ENCODE measurements around the gene CHTF18. TPM values are rescaled to one million over a fixed set of nuclear protein-coding genes. Genes with fewer than 3 reads are reported as not detected.

Gene CHTF18
- total RNA-seq, 1 experiment from 2014 or later = 120 TPM

DNA sequence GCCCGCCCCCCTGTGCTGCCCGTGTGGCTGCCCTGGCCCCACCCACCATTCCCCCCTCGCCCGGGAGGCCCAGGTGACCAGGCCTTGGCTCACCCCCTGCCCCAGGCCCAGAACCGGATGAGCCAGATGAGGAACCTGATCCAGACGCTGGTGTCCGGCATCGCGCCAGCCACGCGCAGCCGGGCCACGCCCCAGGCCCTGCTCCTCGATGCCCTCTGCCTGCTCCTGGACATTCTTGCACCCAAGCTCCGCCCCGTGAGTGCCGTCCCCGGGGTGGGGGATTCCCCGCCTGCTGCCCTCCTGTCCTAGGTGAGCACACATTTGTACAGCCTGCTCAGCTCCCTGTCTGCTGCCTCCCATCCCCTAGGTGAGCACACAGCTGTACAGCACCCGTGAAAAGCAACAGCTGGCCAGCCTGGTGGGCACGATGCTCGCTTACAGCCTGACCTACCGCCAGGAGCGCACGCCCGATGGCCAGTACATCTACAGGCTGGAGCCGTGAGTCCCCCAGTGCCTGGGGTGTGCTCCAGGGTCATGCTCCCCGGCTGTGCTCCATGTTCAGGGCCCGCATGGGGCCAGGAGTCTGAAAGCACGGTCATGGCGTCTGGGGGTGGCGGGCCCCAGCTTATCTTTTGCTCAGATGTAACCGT, 7.3 kb downstream of the CHTF18 start:
- no peak for DNase-seq
- H3K27ac ChIP-seq (ENCODE audit: insufficient read length, low read depth, low read length) = no peak overlapping the region

More for the DNA sequence above, 7.3 kb downstream of the CHTF18 start:
- Mint-ChIP-seq H3K9me3 (peaks cover 0 to 3% of the 10 kb centered on the region in 2 experiments; a peak in 1 of 5 replicates), H3K4me1 (no peaks in the 10 kb centered on the region), H3K27me3 (ENCODE audit: low read depth) (peaks cover 14% of the 10 kb centered on the region), H3K27ac (no peak overlapping the region), H3K36me3 (ENCODE audit: insufficient read depth in 1 of 3, low read depth in 3 of 3) (peaks cover 21 to 46% (median 34%) of the 10 kb centered on the region in 3 experiments; a peak in 6 of 7 replicates), H3K4me3 (no peak overlapping the region)
- H3K4ac ChIP-seq (ENCODE audit: low read depth, low read length) = no peak overlapping the region
- peaks cover 4% of the 10 kb centered on the region for H3K23me2 ChIP-seq (ENCODE audit: insufficient read length, low read depth, low read length, poor library complexity, severe bottlenecking)
- no peak overlapping the region for H3K9ac ChIP-seq (ENCODE audit: extremely low read depth, insufficient read length, low read length)
- H2AFZ ChIP-seq (ENCODE audit: low read length) = no peak overlapping the region
- no peak overlapping the region for H2AK5ac ChIP-seq (ENCODE audit: insufficient read length, low read length)
- WGBS (ENCODE audit: extremely low coverage, insufficient read length, low lambda C conversion rate) = no CpG with 5 or more reads among the region's 33 CpGs
- H2BK120ac ChIP-seq (ENCODE audit: low read depth, low read length, poor library complexity, severe bottlenecking) = no peak overlapping the region
- no peak overlapping the region for H4K5ac ChIP-seq (ENCODE audit: insufficient read length, low read depth, low read length)
- H3K14ac ChIP-seq (ENCODE audit: insufficient read depth, low read length) = no peak overlapping the region
- H3K9me3 ChIP-seq (ENCODE audit: control insufficient read depth, low read depth, low read length) = no peaks in the 10 kb centered on the region
- no peak overlapping the region for H3K23ac ChIP-seq (ENCODE audit: insufficient read length, low read depth, low read length)
- H4K8ac ChIP-seq (replicated peaks; ENCODE audit: insufficient read length, low read depth, low read length) = no peak overlapping the region
- H4K20me1 ChIP-seq (ENCODE audit: control insufficient read depth, insufficient read depth, insufficient read length) = no peaks in the 10 kb centered on the region
- no peaks in the 10 kb centered on the region for H3K27me3 ChIP-seq (ENCODE audit: insufficient read depth, low read length)
- no peak overlapping the region for H3K4me2 ChIP-seq (ENCODE audit: insufficient read depth, insufficient read length, low read length)
- H2BK20ac ChIP-seq (ENCODE audit: low read depth, low read length, poor library complexity, severe bottlenecking) = no peak overlapping the region
- H2BK15ac ChIP-seq (ENCODE audit: low read depth, low read length) = no peak overlapping the region
- H2BK5ac ChIP-seq (ENCODE audit: insufficient read length, low read length) = no peak overlapping the region
- no peaks in the 10 kb centered on the region for H3K79me1 ChIP-seq (ENCODE audit: insufficient read depth, low read depth, low read length, poor library complexity, severe bottlenecking)
- H3K56ac ChIP-seq (ENCODE audit: insufficient read length, low read depth, low read length) = no peak overlapping the region
- no peak overlapping the region for H2BK12ac ChIP-seq (ENCODE audit: insufficient read length, low read depth, low read length)
- no peaks in the 10 kb centered on the region for H3K4me1 ChIP-seq (ENCODE audit: insufficient read depth, low read length)
- TF ChIP-seq, protein P1, sequence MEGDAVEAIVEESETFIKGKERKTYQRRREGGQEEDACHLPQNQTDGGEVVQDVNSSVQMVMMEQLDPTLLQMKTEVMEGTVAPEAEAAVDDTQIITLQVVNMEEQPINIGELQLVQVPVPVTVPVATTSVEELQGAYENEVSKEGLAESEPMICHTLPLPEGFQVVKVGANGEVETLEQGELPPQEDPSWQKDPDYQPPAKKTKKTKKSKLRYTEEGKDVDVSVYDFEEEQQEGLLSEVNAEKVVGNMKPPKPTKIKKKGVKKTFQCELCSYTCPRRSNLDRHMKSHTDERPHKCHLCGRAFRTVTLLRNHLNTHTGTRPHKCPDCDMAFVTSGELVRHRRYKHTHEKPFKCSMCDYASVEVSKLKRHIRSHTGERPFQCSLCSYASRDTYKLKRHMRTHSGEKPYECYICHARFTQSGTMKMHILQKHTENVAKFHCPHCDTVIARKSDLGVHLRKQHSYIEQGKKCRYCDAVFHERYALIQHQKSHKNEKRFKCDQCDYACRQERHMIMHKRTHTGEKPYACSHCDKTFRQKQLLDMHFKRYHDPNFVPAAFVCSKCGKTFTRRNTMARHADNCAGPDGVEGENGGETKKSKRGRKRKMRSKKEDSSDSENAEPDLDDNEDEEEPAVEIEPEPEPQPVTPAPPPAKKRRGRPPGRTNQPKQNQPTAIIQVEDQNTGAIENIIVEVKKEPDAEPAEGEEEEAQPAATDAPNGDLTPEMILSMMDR (conservative IDR thresholded peaks at IDR 0.05) = no peak
- no peak overlapping the region for H3K18ac ChIP-seq (ENCODE audit: insufficient read length, low read depth, low read length)
- H3K79me2 ChIP-seq (ENCODE audit: insufficient read depth, low read length) = no peaks in the 10 kb centered on the region
- no peak overlapping the region for H4K91ac ChIP-seq (ENCODE audit: insufficient read length, low read depth, low read length)
- H3T11ph ChIP-seq (ENCODE audit: low read length) = no peak overlapping the region
